Endothelial cell (in vitro differentiated cells): ENCODE results near the gene CREBBP. TPM values are rescaled to one million over a fixed set of nuclear protein-coding genes. Genes with fewer than 3 reads are reported as not detected.

Experiments used
- DNase-seq: peaks from one replicate; pipeline ENCODE4 v3.0.0; 2021; ENCODE audit warnings: low spot score
- H3K27ac Mint-ChIP-seq: one replicate; pipeline ENCODE4 v1.8.0; 2021; ENCODE audit warnings: mixed read lengths, inconsistent platforms; ENCODE audit not compliant: unreplicated experiment
- H3K27me3 Mint-ChIP-seq: one replicate; pipeline ENCODE4 v1.8.0; 2021; ENCODE audit warnings: mild to moderate bottlenecking, moderate library complexity, mixed read lengths, inconsistent platforms; ENCODE audit not compliant: unreplicated experiment
- H3K36me3 Mint-ChIP-seq: one replicate; pipeline ENCODE4 v1.8.0; 2021; ENCODE audit warnings: mild to moderate bottlenecking, low read depth, mixed read lengths, inconsistent platforms; ENCODE audit not compliant: unreplicated experiment
- H3K4me1 Mint-ChIP-seq: one replicate; pipeline ENCODE4 v1.8.0; 2021; ENCODE audit warnings: mild to moderate bottlenecking, mixed read lengths, inconsistent platforms; ENCODE audit not compliant: unreplicated experiment
- H3K4me3 Mint-ChIP-seq: one replicate; pipeline ENCODE4 v1.8.0; 2021; ENCODE audit warnings: mild to moderate bottlenecking, mixed read lengths, inconsistent platforms; ENCODE audit not compliant: unreplicated experiment
- H3K9me3 Mint-ChIP-seq: one replicate; pipeline ENCODE4 v1.8.0; 2021; ENCODE audit warnings: mixed read lengths, inconsistent platforms; ENCODE audit not compliant: unreplicated experiment
- CTCF ChIP-seq: fragments of 200-600 bp; sonication (generic); IDR thresholded peaks from one replicate; pipeline ENCODE4 v1.5.0; 2021; ENCODE audit warnings: antibody characterized with exemption; ENCODE audit not compliant: unreplicated experiment
- total RNA-seq: library from RNA; stranded (reverse); fragmentation: NEBNext Ultra II Directional; extraction: Animal tissue kit (Norgen Biotek cat#: 25700); gene quantifications from one replicate; pipeline ENCODE4 v1.2.1, GENCODE V29; 2021; ENCODE audit not compliant: unreplicated experiment

CREBBP gene
- total RNA-seq, 1 donor from 2014 or later: 66.3 TPM

GRCh38 chr16:3868967-3869366, 11.5 kb downstream of the CREBBP start:
- no peak overlapping the region for H3K27ac Mint-ChIP-seq
- TF ChIP-seq CTCF: no peak
- H3K4me3 Mint-ChIP-seq: no peak overlapping the region
- no peak for DNase-seq
- no peaks in the 10 kb centered on the region for H3K27me3 Mint-ChIP-seq
- H3K4me1 Mint-ChIP-seq: peaks cover 34% of the 10 kb centered on the region
- H3K36me3 Mint-ChIP-seq: no peaks in the 10 kb centered on the region
- no peaks in the 10 kb centered on the region for H3K9me3 Mint-ChIP-seq

GRCh38 chr16:3868556-3868955, 12.0 kb downstream of the CREBBP start:
- TF ChIP-seq CTCF: no peak
- no peaks in the 10 kb centered on the region for H3K27me3 Mint-ChIP-seq
- H3K4me1 Mint-ChIP-seq: peaks cover 34% of the 10 kb centered on the region
- no peaks in the 10 kb centered on the region for H3K9me3 Mint-ChIP-seq
- H3K27ac Mint-ChIP-seq: no peak overlapping the region
- DNase-seq: no peak
- H3K36me3 Mint-ChIP-seq: no peaks in the 10 kb centered on the region
- no peak overlapping the region for H3K4me3 Mint-ChIP-seq

- no peaks in the 10 kb centered on the region for H3K9me3 Mint-ChIP-seq
- no peak overlapping the region for H3K4me3 Mint-ChIP-seq
- H3K27me3 Mint-ChIP-seq: no peaks in the 10 kb centered on the region
- TF ChIP-seq CTCF: no peak
- no peak overlapping the region for H3K27ac Mint-ChIP-seq
- DNase-seq: no peak
- peaks cover 38% of the 10 kb centered on the region for H3K4me1 Mint-ChIP-seq
- H3K36me3 Mint-ChIP-seq: no peaks in the 10 kb centered on the region
Measured at GRCh38 chr16:3866703-3867431, 13.6 kb downstream of the CREBBP start.

- H3K4me1 Mint-ChIP-seq: peaks cover 44% of the 10 kb centered on the region
- peak overlapping the region; percentile 49 for H3K27ac Mint-ChIP-seq
- H3K4me3 Mint-ChIP-seq: no peak overlapping the region
- TF ChIP-seq CTCF: no peak
- no peaks in the 10 kb centered on the region for H3K9me3 Mint-ChIP-seq
- no peaks in the 10 kb centered on the region for H3K27me3 Mint-ChIP-seq
- no peaks in the 10 kb centered on the region for H3K36me3 Mint-ChIP-seq
- no peak for DNase-seq
Measured at GRCh38 chr16:3865241-3865640, 15.3 kb downstream of the CREBBP start.

- no peak overlapping the region for H3K4me3 Mint-ChIP-seq
- no peak for DNase-seq
- H3K9me3 Mint-ChIP-seq: no peaks in the 10 kb centered on the region
- no peaks in the 10 kb centered on the region for H3K27me3 Mint-ChIP-seq
- H3K36me3 Mint-ChIP-seq: no peaks in the 10 kb centered on the region
- H3K27ac Mint-ChIP-seq: no peak overlapping the region
- peaks cover 41% of the 10 kb centered on the region for H3K4me1 Mint-ChIP-seq
- no peak for TF ChIP-seq CTCF
Measured at GRCh38 chr16:3864562-3864961, 16.0 kb downstream of the CREBBP start.
